ENCODE measurements around the gene OSBPL8. TPM values are rescaled to one million over a fixed set of nuclear protein-coding genes. Genes with fewer than 3 reads are reported as not detected.
"Not testable (repeated sequence)": the region's sequence is repeated elsewhere in the genome, so short reads cannot be mapped to it uniquely, and the experiment has no call there.

The OSBPL8 gene
- polyA plus RNA-seq, 10 donors: 25.7 to 39.1 (median 32.4) TPM

DNA sequence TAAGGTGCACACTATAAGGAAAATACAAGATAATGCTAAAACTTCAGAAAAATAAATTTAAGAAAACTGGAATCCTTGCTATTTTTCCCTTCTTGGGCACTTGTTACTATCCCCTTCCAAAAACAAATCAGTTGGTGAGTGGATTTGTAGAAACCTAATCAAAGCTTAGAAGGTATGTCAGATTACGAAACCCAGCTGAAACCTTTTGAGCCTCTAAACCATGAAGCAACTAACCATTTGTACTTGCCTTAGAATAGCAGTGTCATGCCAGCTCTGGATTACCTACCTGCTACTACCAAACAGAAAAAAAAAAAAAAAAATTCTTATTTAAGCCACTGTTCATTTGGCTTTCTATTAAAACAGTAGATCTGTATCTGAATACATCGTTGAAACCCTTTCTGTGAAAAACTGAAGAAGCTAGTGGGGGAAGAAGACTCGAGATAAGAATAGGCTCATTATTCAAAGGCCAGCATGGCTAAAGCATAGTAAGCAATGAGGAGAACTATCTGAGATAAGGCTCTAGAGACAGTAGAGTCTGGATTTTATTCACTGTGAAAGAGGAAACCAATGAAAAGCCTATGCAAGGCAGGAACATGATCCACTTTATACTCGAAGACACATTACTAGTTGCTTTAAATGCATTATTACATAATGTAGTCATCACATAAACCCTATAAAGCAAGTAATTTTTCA is 30.2 kb downstream of the OSBPL8 start:
- DNase-seq: no peak

DNA sequence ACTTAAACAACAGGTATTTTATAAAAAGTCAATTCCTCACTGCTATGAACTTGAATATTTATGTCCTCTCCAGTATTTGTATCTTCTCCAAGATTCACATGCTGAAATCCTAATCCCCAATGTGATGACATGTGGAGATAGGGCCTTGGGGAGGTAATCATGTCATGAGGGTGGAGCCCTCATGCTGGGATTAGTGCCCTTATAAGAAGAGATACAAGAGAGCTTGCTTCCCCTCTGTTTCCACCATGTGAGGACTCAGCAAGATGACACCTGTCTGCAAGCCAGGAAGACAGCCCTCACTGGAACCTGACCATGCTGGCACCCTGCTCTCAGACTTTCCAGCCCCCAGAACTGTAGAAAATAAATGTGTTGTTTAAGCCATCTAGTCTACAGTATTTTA is 36.2 kb downstream of the OSBPL8 start:
- DNase-seq: no peak

DNA sequence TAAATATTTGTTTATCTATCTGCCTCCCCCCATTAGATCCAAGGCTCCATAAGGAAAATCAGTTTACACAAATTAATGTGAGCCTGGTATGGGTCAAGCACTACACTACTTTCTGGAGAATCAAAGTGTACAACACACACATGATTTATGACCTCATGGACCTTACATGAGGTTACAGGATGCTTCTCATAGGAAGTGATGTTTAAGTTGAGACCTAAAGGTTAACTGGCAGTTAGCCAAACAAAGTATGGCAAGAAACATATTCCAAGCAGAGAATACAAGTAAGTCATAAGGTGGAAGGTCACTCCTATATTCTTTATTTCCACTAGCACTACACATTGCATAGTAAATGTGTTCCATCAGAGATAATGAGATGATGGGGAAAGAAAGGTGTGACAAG is 39.2 kb downstream of the OSBPL8 start:
- DNase-seq: no peak

DNA sequence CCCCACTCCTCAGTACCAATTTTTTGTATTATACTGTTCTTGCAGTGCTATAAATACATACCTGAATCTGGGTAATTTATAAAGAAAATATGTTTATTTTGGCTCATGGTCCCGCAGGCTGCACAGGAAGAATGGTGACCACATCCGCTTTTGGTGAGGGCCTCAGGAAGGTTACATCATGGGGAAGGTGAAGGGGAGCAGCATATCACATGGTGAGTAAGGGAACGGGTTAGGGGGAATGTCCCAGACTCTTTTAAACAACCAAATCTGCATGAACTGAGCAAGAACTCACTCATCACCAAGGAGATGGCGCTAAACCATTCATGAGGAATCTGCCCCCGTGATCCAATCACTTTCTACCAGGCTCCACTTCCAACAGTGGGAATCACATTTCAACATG is 40.0 kb downstream of the OSBPL8 start:
- no peak for DNase-seq

DNA sequence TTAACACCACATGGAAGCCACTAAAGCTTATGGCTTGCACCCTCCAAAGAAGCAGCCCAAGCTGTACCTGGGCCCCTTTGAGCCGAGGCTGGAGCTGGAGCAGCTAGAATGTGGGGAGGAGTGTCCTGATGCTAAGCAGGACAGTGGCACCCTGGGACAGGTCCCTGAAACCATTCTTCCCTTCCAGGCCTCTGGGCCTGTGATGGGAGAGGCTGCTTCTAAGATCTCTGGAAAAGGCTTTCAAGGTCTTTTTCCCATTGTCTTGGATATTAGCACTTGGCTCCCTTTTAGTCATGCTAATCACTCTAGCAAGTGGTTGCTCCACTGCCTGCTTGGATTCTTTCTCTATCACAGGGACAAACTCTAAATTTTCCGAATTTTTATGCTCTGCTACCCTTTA is 40.9 kb downstream of the OSBPL8 start:
- DNase-seq: no peak

DNA sequence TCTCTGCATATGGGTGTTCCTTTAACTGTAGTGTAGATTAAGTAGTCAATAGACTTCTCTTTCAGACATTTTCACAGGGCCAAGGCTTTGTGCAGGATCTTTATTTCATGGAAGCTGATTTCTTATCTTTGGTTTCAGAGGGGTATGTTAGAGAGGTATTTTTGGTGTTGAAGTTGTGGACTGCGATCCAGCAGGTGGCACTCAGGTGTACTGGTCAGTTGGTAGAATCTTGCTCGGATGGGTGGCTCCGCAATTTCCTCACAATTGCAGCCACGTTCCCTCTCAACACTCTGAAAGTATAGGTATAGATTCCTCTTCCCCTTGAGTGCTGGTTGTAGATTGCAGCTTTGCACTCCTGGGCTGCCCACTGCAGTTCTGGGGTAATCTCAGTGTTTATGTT is 44.3 kb downstream of the OSBPL8 start:
- DNase-seq: no peak

DNA sequence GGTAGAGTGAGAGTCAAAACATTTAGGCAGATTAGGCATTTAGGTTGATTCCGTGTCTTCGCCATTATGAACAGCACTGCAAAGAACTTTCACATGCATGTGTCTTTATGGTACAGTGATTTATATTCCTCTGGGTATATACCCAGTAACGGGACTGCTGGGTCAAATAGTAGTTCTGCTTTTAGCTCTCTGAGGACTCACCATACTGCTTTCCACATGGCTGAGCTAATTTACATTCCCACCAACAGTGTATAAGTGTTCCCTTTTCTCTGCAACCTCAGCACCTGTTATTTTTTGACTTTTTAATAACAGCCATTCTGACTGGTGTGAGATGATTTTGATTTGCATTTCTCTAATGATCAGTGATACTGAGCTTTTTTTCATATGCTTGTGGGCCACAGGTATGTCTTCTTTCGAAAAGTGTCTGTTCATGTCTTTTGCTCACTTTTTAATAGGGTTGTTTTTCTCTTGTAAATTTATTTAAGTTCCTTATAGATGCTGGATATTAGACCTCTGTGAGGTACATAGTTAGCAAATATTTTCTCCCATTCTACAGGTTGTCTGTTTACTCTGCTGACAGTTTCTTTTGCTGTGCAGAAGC is 48.4 kb downstream of the OSBPL8 start:
- DNase-seq: not testable (repeated sequence)

DNA sequence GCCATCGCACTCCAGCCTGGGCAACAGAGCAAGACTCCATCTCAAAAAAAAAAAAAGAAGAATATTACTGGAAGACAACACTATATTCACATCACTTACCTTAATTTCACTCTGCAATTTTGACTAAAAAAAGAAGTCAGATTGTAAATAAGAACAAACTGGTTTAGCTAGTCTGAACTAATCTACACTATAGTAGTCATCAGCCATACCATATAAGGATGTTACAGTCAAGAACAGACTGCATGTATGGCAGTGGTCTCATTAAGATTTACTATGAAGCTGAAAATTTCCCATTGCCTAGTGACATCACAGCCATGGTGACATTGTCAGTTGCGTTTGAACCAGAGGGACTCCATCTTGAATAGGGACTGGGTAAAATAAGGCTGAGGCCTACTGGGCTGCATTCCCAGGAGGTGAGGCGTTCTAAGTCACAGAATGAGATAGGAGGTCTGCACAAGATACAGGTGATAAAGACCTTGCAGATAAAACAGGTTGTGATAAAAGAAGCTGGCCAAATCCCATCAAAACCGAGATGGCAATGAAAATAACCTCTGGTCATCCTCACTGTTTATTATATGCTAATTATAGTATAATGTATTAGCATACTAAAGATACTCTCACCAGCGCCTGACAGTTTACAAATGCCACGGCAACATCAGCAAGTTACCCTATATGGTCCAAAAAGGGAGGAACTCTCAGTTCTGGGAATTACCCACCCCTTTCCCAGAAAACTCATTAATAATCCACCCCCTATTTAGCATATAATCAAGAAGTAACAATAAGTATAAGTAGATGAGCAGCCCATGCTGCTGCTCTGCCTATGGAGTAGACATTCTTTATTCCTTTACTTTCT is 51.2 kb downstream of the OSBPL8 start:
- peak in 1 of 3 donors; percentile 1 for DNase-seq

DNA sequence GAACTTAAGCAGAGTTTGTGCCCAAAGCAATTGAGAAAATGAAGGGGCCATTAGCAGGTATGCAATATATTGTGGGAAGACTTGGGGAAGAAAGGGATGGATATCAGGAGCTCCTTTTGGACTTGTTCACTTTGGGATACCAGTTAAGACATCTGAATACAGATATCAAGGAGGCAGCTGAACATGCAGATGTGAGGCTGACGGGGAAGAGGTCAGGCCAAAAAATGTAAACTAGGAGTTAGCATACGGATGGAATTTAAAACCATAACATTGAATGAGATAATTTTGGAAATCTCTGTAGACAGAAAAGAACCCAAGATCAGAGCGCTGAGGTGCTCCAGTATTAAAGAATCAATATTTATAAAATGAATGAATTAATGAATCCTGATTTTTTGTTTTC is 53.4 kb downstream of the OSBPL8 start:
- DNase-seq: no peak

DNA sequence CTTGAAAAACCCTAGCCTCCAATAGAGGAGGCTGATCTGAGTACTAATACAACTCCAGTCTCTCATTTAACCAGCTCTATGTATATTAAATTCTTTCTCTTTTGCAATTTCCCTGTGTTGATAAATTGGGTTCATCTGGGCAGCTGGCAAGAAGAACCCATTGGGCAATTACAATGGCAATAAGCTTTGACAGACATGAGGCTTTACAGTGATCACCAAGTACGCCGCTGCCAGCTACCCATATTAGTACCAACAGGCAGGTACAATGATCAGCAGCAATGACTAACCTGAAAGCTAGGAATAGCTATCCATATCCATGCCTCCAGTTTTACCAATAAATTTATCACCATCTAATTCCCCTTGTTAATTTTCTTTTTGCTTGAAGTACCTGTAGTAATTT is 54.5 kb downstream of the OSBPL8 start:
- DNase-seq: no peak

DNA sequence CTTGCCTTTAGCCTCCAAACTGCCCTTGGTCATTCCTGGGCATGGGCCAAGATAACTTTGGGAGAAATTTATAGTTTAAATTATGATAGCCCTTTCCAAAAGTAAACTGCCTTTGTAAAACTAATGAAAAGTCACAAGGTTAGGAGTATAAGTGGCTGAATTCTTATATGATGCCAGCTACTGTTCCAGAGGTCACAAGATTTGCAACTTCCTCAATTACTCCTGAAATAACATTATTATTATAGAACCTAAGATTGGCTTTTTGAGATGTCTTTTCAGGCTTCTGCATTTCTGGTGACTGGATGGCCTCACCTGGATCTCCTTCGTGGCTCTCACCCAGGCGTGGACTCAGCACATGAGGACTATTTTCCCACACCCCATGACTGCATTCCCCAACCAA is 55.0 kb downstream of the OSBPL8 start:
- DNase-seq: no peak

DNA sequence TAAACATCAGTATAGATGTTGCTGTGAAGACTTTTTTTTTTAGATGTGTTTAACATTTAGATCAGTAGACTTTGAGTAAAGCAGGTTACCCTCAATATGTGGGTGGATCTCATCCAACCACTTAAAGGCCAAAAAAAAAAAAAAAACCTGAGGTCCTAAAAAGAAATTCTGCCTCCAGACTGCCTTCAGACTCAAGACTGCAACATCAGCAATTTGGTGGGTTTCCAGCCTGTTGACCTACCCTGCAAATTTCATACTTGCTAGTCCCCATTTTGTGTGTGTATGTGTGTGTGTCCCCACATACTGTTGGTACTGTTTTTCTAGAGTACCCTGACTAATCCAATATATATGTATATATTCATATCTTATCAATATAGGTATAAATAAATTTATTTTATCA is 55.6 kb downstream of the OSBPL8 start:
- DNase-seq: no peak

DNA sequence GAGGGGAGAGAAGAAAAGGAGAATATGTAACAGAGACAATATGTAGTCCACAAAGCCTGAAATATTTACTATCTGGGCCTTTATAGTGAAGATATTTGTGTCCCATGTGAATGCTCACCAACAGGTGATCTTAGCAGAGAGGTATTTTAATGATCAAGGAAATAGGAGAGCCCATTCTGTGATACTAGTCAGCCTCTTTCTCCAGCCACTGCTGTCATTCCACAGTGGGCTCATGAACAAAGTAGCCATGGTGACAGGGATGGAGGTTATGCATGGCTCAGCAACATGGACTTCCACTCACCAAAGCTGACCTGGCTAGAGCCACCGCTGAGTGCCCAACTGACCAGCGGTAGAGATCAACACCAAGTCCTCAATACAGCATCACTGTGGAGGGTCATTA is 58.2 kb downstream of the OSBPL8 start:
- no peak for DNase-seq

DNA sequence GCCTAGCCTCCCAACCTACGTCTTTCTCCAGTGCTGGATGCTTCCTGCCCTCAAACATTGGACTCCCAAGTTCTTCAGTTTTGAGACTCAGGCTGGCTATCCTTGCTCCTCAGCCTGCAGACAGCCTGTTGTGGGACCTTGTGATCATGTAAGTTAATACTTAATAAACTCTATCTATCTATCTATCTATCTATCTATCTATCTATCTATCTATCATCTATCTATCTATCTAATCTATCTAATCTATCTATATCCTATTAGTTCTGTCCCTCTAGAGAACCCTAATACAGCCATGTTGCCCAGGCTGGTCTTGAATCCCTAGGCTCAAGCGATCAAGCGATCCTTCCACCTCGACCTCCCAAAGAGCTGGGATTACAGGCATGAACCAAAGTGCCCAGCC is 60.4 kb downstream of the OSBPL8 start:
- not testable (repeated sequence) for DNase-seq

DNA sequence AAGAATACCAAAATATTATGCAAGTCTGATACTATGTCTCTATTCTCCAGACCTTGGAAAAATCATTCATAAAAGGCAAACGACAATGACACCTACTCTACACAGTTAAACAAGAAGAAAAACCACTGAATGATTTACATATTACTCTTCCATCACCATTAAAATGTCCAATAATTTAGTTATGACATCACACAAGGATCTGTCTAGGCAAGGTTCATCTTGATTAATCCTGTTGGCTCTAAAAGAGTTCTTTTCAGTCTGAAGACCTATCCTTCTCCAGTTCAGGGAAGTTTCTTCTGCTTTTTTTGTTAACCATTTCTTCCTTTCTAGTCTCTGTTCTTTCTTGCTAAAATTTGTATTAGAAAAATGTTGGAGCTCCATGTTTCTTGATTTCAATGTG is 64.0 kb downstream of the OSBPL8 start:
- no peak for DNase-seq

DNA sequence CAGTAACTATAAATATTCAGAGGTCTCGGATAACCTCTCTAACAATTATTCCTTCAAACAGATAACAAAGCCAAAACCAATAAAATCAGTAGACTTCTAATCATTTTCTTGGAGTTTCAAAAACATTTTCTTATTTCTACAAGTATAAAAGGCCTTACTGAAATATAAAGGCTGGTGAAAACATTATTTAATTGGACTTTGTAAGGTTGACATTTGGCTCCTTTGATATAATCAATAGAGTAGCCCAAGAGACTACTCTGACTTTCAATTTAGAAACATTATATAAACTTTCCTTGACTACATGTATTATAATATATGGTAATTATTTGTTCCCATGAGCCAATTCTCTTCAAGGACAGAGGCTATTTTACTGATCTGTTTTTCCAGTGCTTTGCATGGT is 68.3 kb downstream of the OSBPL8 start:
- no peak for DNase-seq

DNA sequence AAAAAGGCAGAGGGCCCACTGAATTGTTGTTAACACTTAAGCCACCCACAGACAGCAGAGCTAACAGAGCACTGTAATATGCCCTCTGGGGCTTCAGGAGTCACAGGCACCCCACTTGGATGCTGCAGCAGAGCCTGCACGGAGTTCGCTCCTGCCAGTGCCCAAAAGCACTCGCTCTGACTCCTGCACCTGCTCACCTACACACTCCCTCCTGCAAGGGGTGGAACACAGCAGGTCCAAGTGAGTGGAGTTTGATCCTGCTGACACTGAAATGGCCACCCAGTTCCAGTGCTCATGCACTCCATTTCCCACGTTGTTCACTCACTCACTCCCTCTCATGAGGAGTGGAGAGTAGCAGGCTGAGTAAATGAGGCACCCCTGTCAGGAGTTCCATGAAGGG is 68.8 kb downstream of the OSBPL8 start:
- no peak for DNase-seq

DNA sequence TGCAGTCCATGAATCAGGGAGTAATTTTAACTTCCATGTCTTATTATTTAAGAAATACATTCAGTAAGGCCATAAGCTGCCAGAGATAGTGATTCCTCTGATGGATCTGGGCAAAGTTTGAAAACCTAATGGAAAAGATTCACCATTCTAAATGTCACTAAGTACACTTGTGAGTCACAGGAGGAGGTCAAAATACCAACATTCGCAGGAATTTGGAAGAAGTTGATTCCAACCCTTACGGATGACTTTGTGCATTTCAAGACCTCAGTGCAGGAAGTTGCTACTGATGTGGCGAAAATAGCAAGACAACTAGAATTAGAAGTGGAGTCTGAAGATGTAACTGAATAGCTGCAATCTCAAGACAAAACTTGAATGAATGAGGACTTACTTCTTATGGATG is 69.8 kb downstream of the OSBPL8 start:
- DNase-seq: no peak

DNA sequence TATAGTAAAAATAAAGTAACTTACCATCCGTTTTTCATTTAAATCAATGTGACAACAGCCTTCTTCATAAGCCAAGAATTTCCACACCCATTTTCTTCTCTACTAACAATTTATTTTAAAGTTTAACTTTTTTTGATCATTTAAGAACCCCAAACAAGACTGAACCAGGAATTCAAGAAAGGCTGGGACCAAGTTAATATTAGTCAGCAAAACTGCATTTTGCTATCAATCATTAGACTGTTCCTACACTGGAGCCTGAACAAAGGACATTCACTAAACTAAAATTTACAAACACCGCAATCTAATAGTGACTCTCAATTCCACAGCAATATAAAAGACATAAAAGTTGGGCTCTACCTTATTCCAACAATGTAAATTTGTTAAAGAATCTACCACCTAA is 73.6 kb downstream of the OSBPL8 start:
- DNase-seq: no peak

DNA sequence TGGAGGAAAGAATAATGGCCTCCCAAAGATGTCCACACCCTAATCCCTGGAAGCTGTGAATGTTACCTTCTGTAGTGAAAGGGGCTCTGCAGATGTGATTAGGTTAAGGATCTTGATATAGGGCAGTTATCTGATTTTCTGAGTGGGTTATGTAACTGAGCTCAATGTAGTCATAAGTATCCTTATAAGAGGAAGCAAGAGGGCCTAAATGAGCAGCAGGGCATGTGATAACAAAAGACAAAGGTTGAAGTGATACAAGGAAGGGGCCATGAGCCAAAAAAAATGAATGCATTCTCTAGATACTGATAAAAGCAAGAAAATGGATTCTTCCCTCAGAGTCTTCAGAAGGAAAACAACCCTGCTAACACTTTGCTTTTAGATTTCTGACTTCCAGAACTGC is 78.8 kb downstream of the OSBPL8 start:
- DNase-seq: no peak

DNA sequence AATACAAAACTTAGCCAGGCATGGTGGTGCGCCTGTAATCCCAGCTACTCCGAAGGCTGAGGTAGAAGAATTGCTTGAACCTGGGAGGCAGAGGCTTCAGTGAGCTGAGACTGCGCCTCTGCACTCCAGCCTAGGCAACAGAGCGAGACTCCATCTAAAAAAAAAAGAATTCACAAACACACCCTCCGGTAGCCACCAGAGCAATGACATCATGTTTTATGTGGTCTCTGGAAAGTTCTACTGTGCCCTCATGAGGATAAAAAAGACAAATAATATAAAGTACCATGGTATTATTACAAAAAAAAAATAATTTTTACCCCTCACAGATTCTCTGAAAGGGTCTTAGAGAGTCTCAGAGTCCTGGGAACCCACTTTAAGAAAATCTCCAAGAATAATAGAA is 81.5 kb downstream of the OSBPL8 start:
- DNase-seq: no peak

DNA sequence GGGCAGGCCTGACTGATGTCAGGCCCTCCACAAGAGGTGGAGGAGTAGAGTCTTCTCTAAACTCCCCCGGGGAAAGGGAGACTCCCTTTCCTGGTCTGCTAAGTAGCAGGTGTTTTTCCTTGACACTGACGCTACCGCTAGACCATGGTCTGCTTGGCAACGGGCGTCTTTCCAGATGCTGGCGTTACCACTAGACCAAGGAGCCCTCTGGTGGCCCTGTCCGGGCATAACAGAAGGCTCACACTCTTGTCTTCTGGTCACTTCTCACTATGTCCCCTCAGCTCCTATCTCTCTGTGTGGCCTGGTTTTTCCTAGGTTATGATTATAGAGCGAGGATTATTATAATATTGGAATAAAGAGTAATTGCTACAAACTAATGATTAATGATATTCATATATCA is 86.7 kb downstream of the OSBPL8 start:
- not testable (repeated sequence) for DNase-seq

DNA sequence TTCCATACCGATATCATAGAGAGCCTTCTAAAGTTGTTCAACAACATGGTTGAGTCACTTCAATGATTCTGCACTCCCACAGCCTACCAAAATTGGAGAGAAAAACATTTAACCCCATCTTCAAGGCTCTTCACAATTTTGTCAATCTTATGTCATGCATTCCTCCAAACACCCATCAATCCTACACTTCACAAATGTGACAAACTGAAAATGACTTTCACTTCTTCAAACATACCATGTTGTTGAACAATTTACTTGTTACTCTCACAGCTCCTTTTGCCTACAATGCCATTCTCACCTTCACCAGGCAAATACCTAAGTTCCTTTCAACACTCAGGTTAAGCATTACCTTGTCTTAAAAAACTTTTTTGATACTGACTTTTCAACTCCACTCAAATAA is 88.0 kb downstream of the OSBPL8 start:
- DNase-seq: no peak

Measured in muscle of back (tissue), 11 donors.